GM21737 (cell line): ENCODE results near the gene GRIA4.

Source experiments
- ATAC-seq: cut with Tn5 transposase; IDR thresholded peaks from one replicate; pipeline ENCODE4 v1.9.1; 2021; ENCODE audit warnings: mild to moderate bottlenecking, moderate library complexity; ENCODE audit not compliant: unreplicated experiment

The GRIA4 gene

GRCh38 chr11:105911454-105911853 is 301.6 kb downstream of the GRIA4 start:
- no peak for ATAC-seq

- ATAC-seq, result no peak
Observed at GRCh38 chr11:105912666-105913065, 302.8 kb downstream of the GRIA4 start.

GRCh38 chr11:105915021-105915420 is 305.1 kb downstream of the GRIA4 start:
- no peak for ATAC-seq

GRCh38 chr11:105918039-105918438 is 308.2 kb downstream of the GRIA4 start:
- no peak for ATAC-seq

- no peak for ATAC-seq
Observed at GRCh38 chr11:105918600-105918999, 308.7 kb downstream of the GRIA4 start.

- ATAC-seq, result no peak
Observed at GRCh38 chr11:105923252-105923651, 313.4 kb downstream of the GRIA4 start.

GRCh38 chr11:105923807-105924206 is 313.9 kb downstream of the GRIA4 start:
- no peak for ATAC-seq

GRCh38 chr11:105929084-105929955 is 319.4 kb downstream of the GRIA4 start:
- no peak for ATAC-seq

GRCh38 chr11:105933695-105934094 is 323.8 kb downstream of the GRIA4 start:
- ATAC-seq, result no peak

GRCh38 chr11:105935791-105936190 is 325.9 kb downstream of the GRIA4 start:
- no peak for ATAC-seq

- no peak for ATAC-seq
Observed at GRCh38 chr11:105937331-105937730, 327.5 kb downstream of the GRIA4 start.

- ATAC-seq, result no peak
Observed at GRCh38 chr11:105937738-105938137, 327.9 kb downstream of the GRIA4 start.

GRCh38 chr11:105942921-105943320 is 333.0 kb downstream of the GRIA4 start:
- ATAC-seq, result no peak

- ATAC-seq, result no peak
Observed at GRCh38 chr11:105948918-105949590, 339.2 kb downstream of the GRIA4 start.

- ATAC-seq, result no peak
Observed at GRCh38 chr11:105953886-105954285, 344.0 kb downstream of the GRIA4 start.

- ATAC-seq, result no peak
Observed at GRCh38 chr11:105960252-105961245, 350.7 kb downstream of the GRIA4 start.

GRCh38 chr11:105968021-105968697 is 358.3 kb downstream of the GRIA4 start:
- ATAC-seq, result no peak

- ATAC-seq, result no peak
Observed at GRCh38 chr11:105969756-105970155, 359.9 kb downstream of the GRIA4 start.

GRCh38 chr11:105975128-105975527 is 365.3 kb downstream of the GRIA4 start:
- ATAC-seq, result no peak

GRCh38 chr11:105979997-105980703 is 370.3 kb downstream of the GRIA4 start:
- ATAC-seq, result no peak
